CD4-positive, alpha-beta T cell treated with Interleukin-1 beta for 1 hour (primary cell): ENCODE measurements around the gene CEP350.
A peak's percentile ranks its signal among the peaks of the same experiment; 100 is the strongest.

Source experiments
- DNase-seq, 2 donors: peaks; one replicate each; pipeline ENCODE4 v3.0.0-alpha.2; 2020 to 2022

The CEP350 gene

GRCh38 chr1:179954493-179955286 is at the start of gene CEP350:
TSS of gene CEP350 (plus strand) at chr1:179954810. CDS start at chr1:179986182, 31,372 bp downstream.
- DNase-seq, result peak; percentile 99

GRCh38 chr1:179910934-179911333 is 43.7 kb upstream of the CEP350 start:
- DNase-seq, result no peak

DNA sequence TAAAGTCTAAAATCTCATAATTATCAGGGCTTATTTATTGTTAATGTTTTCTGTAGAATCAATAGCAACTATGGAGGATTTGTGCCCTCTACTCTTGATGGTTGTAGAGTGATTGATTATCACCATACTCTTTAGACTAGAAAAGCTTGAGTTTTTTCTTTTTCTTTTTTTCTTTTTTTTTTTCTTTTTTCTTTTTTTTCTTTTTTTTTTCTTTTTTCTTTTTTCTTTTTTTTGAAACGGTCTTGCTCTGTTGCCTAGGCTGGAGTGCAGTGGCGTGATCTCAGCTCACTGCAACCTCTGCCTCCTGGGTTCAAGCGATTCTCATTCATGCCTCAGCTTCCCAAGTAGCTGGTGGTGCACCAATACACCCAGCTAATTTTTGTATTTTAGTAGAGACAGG is 42.8 kb upstream of the CEP350 start:
- DNase-seq, result no peak

DNA sequence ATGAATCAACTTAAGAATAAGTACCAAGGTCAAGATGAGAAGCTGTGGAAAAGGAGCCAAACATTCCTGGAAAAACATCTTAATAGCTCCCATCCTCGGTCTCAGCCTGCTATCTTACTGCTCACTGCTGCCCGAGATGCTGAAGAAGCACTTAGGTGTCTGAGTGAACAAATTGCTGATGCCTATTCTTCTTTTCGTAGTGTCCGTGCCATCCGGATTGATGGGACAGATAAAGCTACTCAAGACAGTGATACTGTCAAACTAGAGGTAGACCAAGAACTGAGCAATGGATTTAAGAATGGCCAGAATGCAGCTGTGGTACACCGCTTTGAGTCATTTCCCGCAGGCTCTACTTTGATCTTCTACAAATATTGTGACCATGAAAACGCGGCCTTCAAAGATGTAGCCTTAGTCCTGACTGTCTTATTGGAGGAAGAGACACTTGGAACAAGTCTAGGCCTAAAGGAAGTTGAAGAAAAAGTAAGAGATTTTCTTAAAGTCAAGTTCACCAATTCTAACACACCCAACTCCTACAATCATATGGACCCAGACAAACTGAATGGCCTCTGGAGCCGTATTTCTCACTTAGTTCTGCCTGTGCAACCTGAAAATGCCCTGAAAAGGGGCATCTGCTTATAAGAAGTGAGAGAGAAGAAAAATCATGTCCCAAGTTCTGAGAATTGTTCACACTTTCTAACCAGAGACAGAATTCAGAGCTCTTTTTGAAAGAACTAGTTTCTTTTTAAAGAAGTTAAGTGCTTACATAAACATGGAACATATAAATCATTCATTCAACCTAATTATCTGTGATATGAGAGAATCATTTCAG is 36.8 kb upstream of the CEP350 start:
- DNase-seq, result no peak

DNA sequence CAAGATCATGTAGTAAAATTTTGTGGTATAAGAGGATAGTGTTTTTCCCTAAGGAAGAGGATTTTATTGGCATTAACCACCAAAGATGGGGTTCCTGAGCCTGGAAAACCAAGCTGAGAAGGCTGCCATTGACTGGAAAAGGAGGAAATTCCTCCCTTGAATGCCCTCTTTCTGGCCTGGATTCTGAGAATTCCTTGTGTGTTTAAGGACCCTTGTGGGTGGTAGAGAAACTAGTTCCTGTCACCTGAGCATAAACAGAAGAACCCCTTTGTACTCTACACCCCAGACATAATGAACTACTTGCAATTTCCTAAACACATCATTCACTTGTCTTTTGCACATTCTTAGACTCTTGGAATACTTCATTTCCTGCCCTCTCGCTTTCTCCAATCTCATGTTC is 33.1 kb upstream of the CEP350 start:
- no peak for DNase-seq

- DNase-seq, result no peak
Measured at GRCh38 chr1:179921981-179922872, 32.4 kb upstream of the CEP350 start.

DNA sequence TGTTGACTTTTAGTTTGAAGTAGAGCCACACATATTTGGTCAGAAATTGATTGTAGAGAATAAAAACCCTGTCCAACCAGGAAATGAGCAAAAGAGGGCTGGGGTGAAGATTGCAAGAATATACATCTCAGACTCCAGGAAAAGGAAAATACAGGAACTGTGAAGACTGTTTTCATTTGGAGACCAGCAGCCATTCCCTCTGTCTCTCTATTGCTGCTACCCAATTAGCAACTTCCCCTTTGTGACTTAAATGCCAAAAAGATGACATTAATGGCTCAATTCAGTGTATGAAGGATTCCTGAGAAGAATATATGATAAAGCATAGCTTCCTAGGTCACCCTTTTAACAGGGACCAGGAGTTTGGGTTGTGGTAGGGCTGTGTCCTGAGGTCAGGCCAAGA is 31.6 kb upstream of the CEP350 start:
- no peak for DNase-seq

GRCh38 chr1:179924268-179924667 is 30.3 kb upstream of the CEP350 start:
- DNase-seq, result no peak

GRCh38 chr1:179925302-179925701 is 29.3 kb upstream of the CEP350 start:
- DNase-seq, result no peak

DNA sequence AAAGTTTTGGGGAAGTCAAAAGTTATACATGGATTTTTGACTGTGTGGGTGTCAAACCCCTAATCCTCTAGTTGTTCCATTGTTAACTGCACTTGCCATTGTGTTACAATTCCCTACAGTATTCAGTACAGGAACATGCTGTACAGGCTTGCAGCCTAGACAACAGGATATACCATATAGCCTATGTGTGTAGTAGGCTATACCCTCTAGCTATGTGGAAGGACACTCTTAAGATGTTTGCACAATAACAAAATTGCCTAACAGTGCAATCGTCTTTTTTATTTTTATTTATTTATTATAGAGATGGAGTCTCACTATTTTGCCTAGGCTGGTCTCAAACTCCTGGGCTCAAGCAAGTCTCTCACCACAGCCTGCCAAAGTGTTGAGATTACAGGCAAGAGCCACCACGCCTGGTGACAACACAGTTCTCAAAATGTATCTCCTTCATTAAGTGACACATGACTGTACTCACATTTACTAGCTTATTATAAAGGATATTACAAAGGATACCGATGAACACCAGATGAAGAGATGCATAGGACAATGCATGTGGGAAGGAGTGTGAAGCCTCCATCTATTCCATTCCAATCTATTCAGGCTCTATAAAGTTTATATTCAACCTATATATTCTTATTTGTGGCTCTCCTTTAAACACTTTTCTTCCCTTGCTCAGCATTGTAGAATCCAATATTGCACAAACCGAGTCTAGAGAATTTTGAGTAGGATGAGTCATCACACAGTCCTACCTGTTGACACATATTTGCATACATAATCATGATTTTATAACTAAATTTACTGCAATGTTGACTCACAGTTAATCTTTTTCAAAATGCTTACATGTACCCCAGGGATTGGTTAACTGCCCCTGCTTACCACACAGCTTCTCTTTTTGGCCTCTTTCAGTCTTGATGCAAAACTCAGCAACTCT is 28.4 kb upstream of the CEP350 start:
- no peak for DNase-seq

GRCh38 chr1:179926850-179927205 is 27.8 kb upstream of the CEP350 start:
- DNase-seq, result no peak

- DNase-seq, result no peak
Measured at GRCh38 chr1:179929955-179930798, 24.4 kb upstream of the CEP350 start.

DNA sequence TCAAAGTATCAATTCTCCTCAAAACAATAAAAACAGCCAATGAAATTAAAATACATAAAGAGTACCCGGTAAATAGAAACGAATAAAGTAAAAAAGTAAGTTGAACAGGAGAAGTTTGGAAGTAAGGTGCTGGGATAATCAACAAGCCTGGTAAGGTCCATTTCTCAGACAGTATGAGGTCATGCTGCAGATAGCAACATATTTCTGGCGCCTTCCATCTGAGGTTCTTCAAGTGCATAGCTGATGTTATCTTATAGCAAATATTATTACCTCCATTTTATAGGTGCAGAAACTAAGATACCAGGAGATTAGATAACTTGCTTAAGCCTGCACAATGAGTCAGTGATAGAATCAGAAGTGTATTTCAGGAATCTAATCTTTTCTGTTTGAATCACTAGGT is 23.7 kb upstream of the CEP350 start:
- no peak for DNase-seq

DNA sequence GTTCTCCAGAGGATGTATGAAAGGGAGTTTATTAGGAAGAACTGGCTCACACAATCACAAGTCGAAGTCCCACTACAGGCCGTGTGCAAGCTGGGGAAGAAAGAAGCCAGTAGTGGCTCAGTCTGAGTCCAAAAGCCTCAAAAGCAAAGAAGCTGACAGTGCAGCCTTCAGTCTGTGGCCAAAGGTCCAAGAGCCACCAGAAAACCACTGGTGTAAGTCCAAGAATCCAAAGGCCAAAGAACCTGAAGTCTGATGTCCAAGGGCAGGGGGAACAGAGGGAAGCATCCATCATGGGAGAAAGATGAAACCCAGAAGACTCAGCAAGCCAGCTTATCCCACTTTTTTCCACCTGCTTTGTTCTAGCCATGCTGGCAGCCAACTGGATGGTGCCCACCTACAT is 21.4 kb upstream of the CEP350 start:
- no peak for DNase-seq

DNA sequence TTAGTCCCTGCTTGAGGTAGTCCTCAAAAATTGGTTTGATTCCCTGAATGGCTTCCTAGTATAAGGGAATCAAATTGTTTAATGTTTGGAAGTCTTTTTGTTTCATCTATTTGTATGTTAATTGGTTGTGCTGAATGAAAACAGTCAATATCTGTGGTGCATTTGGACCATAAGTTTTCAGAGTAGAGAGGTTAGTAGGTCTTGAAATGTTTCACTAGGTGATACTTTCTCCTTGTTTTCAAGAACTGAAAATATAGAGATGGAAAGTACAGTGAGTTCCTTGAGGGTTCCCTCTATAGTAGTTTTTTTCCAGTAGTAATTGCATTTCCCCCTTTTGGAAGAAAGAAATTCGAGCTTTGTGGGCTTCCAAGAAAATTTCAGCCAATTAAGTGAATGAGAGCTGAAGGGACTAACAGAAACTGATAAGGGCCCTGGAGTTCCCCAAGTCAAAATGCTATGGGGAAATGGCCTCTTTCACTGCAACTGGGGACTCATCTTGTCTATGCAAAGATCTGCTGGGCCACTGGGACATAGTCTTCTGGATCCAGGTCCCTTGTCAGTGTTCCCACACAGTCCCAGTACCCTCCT is 18.6 kb upstream of the CEP350 start:
- DNase-seq, result no peak

DNA sequence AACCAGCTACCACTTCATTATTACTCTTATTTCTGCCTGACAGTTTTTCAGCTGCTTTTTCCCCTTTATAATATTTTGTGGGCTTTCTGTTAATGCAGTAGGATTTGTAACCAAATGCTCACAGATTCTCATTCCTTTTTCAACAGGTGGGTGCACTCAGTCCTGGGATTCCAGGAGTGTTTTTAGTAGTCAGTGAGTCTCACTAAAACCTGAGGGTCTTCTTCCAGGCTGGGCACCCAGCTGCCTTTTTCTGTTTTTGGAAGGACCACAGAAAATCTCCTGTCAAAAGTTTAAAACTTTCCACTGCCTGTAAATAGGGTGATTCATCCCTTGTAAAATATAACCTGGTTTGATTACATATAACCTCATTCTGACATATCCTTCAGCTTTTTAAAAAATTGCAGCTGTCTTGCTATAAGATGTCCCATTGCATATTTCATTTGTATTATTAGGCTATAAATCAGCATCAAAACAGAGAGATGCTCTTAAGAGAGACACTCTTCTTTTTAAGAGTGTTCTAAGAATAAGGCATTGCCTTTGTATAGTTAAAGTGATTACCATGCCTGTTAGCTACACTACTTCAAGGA is 16.8 kb upstream of the CEP350 start:
- no peak for DNase-seq

- DNase-seq, result no peak
Measured at GRCh38 chr1:179938752-179939151, 15.9 kb upstream of the CEP350 start.

GRCh38 chr1:179939941-179940340 is 14.7 kb upstream of the CEP350 start:
- no peak for DNase-seq

- no peak for DNase-seq
Measured at GRCh38 chr1:179941454-179941853, 13.2 kb upstream of the CEP350 start.

DNA sequence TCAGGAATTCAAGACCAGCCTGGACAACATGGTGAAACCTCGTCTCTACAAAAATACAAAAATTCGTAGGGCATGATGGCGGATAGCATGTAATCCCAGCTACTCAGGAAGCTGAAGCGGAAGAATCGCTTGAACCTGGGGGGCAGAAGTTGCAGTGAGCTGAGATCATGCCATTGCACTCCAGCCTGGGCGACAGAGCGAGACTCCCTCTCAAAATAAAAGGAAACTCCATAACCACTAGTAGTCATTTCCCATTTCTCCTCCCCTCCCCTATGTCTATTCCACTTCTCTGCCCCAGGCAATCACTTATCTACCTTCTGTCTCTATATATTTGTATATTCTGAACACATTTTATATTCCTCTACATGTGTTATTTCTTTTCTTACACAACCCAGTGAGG is 4.0 kb upstream of the CEP350 start:
- no peak for DNase-seq
